PFSK-1 (cell line): ENCODE measurements around the gene POMC.

Source experiments
- POLR2AphosphoS5 ChIP-seq: IDR thresholded peaks from 2 replicates; pipeline ENCODE4 v1.6.1; 2012; ENCODE audit warnings: low read depth, mild to moderate bottlenecking, control low read depth, low read length, moderate library complexity
- SIN3A ChIP-seq: IDR thresholded peaks from 2 replicates; pipeline ENCODE4 v1.6.1; 2012; ENCODE audit warnings: mild to moderate bottlenecking, low read length, moderate library complexity, borderline replicate concordance; ENCODE audit not compliant: insufficient read depth
- TAF1 ChIP-seq: IDR thresholded peaks from 2 replicates; pipeline ENCODE4 v1.6.1; 2012; ENCODE audit warnings: low read length, control low read depth, borderline replicate concordance; ENCODE audit not compliant: insufficient read depth

GRCh38 chr2:25158096-25158852 lies 10.1 kb downstream of the POMC start:
- TF ChIP-seq TAF1 (no peak), POLR2AphosphoS5 (no peak), SIN3A (no peak)
